Gastroesophageal sphincter (tissue), 4 donors: ENCODE measurements around the gene CMTM7. TPM values are rescaled to one million over a fixed set of nuclear protein-coding genes. Genes with fewer than 3 reads are reported as not detected.

Experiments
- ATAC-seq: fragments of 150-250 bp; one replicate; pipeline ENCODE4 v1.9.1; 2016; ENCODE audit warnings: mild to moderate bottlenecking, moderate library complexity
- H3K27ac ChIP-seq, 4 donors: fragments of 200-600 bp; sonication (generic) in 3 of 4; 1 replicate in 3 of 4; 2 replicates in 1 of 4; pipeline ENCODE4 v1.5.1; 2016 to 2019
- H3K27me3 ChIP-seq: fragments of 200-600 bp; sonication (generic); one replicate; pipeline ENCODE4 v1.5.1; 2019
- H3K36me3 ChIP-seq, 2 donors: fragments of 200-600 bp; sonication (generic); one replicate each; pipeline ENCODE4 v1.5.1; 2019; ENCODE audit warnings: control low read depth in 1 of 2
- H3K4me1 ChIP-seq, 3 donors: fragments of 200-600 bp; sonication (generic); 1 replicate in 2 of 3; 2 replicates in 1 of 3; pipeline ENCODE4 v1.5.1; 2016 to 2019; ENCODE audit warnings: control low read depth in 2 of 3
- H3K4me3 ChIP-seq, 2 donors: fragments of 200-600 bp; sonication (generic); one replicate each; pipeline ENCODE4 v1.5.1; 2019; ENCODE audit warnings: mild to moderate bottlenecking in 1 of 2, moderate library complexity in 1 of 2
- H3K9me3 ChIP-seq, 3 donors: fragments of 200-600 bp; sonication (generic); one replicate each; pipeline ENCODE4 v1.5.1; 2017 to 2019; ENCODE audit warnings: control low read depth in 2 of 3
- CTCF ChIP-seq, 4 experiments: fragments of 200-600 bp in 2 of 4; fragments of 450-650 bp in 2 of 4; sonication (generic) in 1 of 4; IDR thresholded peaks; one replicate each; pipeline ENCODE4 v1.5.1; 2017 to 2019; ENCODE audit warnings: antibody characterized with exemption in 4 of 4, mild to moderate bottlenecking in 2 of 4, moderate library complexity in 2 of 4
- EP300 ChIP-seq: sonication (generic); formaldehyde crosslinking; IDR thresholded peaks from one replicate; pipeline ENCODE4 v1.6.1; 2017; ENCODE audit warnings: antibody characterized with exemption, mild to moderate bottlenecking
- POLR2A ChIP-seq, 2 donors: fragments of 450-650 bp; IDR thresholded peaks; one replicate each; pipeline ENCODE4 v1.6.1; 2017; ENCODE audit warnings: antibody characterized with exemption in 2 of 2, mild to moderate bottlenecking in 2 of 2, moderate library complexity in 1 of 2
- POLR2AphosphoS5 ChIP-seq: sonication (generic); formaldehyde crosslinking; IDR thresholded peaks from one replicate; pipeline ENCODE4 v1.6.1; 2017; ENCODE audit warnings: antibody characterized with exemption
- WGBS, 2 donors: methylation state at CpG; one replicate each; pipeline ENCODE4 v1.1.5; 2018; ENCODE audit warnings: low coverage in 1 of 2; 5-methylcytosine and 5-hydroxymethylcytosine counted together
- total RNA-seq, 4 donors: library from RNA; depleted of rRNA; stranded (reverse); fragments of >200 nt; gene quantifications; one replicate each; pipeline ENCODE4 v1.1.0, GENCODE V29; 2016

Gene CMTM7
- total RNA-seq, 4 donors from 2014 or later, result 2.9 to 7.0 (median 6.5) TPM

- peaks cover 0 to 37% (median 0%) of the 10 kb centered on the region in 3 donors for H3K4me1 ChIP-seq
- H3K36me3 ChIP-seq, result no peaks in the 10 kb centered on the region
- ATAC-seq, result no peak
- H3K4me3 ChIP-seq, result no peak overlapping the region
- 68 to 81% methylated on average over 2 of the region's 2 CpGs for WGBS, 2 donors
- no peak for TF ChIP-seq EP300
- no peak for TF ChIP-seq CTCF (IDR thresholded peaks at IDR 0.05)
- TF ChIP-seq POLR2AphosphoS5, result no peak
- TF ChIP-seq POLR2A (IDR thresholded peaks at IDR 0.05), result no peak
- no peaks in the 10 kb centered on the region for H3K9me3 ChIP-seq
- H3K27ac ChIP-seq, result no peak overlapping the region
- H3K27me3 ChIP-seq, result no peaks in the 10 kb centered on the region
Measured at GRCh38 chr3:32499585-32499984, 107.9 kb downstream of the CMTM7 start.

GRCh38 chr3:32500231-32500630 is 108.6 kb downstream of the CMTM7 start:
- peaks cover 0 to 35% (median 0%) of the 10 kb centered on the region in 3 donors for H3K4me1 ChIP-seq
- no peaks in the 10 kb centered on the region for H3K9me3 ChIP-seq
- TF ChIP-seq POLR2AphosphoS5, result no peak
- TF ChIP-seq POLR2A (IDR thresholded peaks at IDR 0.05), result no peak
- no peak for TF ChIP-seq EP300
- no peaks in the 10 kb centered on the region for H3K27me3 ChIP-seq
- ATAC-seq, result no peak
- H3K36me3 ChIP-seq, result no peaks in the 10 kb centered on the region
- 54 to 73% methylated on average over 2 of the region's 2 CpGs for WGBS, 2 donors
- H3K27ac ChIP-seq, result no peak overlapping the region
- no peak overlapping the region for H3K4me3 ChIP-seq

DNA sequence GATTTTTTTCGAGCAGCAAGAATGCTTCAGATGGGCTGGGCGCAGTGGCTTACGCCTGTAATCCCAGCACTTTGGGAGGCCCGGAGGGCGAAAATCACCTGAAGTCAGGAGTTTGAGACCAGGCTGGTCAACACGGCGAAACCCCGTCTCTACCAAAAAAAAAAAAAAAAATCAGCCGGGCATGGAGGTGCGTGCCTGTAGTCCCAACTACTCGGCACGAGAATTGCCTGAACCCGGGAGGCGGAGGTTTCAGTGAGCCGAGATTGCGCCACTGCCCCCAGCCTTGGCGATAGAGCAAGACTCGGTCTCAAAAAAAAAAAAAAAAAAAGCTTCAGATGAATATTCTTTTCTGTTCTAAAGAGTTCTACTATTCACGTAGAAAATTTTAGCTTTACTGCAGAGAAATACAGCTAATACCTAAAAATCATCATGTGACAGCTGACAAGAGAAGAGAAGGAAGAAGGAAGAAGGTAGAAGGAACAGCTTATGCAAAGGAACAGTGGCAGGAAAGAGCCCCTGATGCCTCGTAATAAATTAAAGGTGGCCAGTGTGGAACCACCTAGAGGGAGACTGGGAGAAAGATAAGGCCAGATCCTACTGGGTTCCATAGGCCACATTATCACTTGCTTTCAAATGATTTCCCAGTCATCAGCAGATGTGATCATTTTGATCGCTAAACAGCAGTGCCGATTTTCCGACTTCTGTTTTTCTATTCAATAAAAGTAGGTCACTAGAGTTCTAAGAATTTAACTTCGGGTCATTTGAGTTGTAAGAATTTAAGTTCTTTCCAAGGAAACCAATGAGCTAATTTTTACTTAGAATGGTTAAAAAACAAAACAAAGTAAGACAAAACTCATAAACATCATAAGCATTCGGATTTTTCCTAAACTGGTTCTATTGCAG is 109.5 kb downstream of the CMTM7 start:
- no peaks in the 10 kb centered on the region for H3K27me3 ChIP-seq
- H3K4me1 ChIP-seq, result peaks cover 0 to 29% (median 0%) of the 10 kb centered on the region in 3 donors
- no peaks in the 10 kb centered on the region for H3K9me3 ChIP-seq
- 69 to 78% methylated on average over 15 to 25 of the region's 25 CpGs for WGBS, 2 donors
- TF ChIP-seq CTCF (IDR thresholded peaks at IDR 0.05), result no peak
- no peak for TF ChIP-seq POLR2AphosphoS5
- TF ChIP-seq POLR2A (IDR thresholded peaks at IDR 0.05), result no peak
- TF ChIP-seq EP300, result no peak
- peak overlapping the region; percentile 52 to 81 for H3K4me3 ChIP-seq
- H3K27ac ChIP-seq, result peak overlapping the region; percentile 74 to 98 (median 96)
- no peaks in the 10 kb centered on the region for H3K36me3 ChIP-seq
- ATAC-seq, result no peak

DNA sequence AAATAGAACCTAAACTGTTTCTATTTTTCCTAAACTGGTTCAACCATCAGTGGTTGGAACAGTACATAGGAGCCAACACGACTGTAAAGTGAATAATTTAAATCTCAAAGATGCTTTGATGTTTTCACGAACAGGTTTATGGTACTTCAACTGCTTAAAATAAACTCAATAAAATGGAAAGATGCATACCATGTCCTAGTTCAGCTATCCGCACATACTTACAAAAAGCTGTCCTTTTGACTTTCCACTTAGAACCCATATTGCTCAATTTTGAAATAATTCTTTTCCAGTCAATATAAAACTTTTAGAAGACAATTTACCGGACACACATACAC is 110.1 kb downstream of the CMTM7 start:
- H3K27ac ChIP-seq, result peak overlapping the region; percentile 74 to 98 (median 96)
- ATAC-seq, result no peak
- peak overlapping the region; percentile 52 to 81 for H3K4me3 ChIP-seq
- 0 to 4% methylated on average over 4 of the region's 4 CpGs for whole genome bisulfite sequencing, 2 donors
- no peaks in the 10 kb centered on the region for H3K36me3 ChIP-seq
- peaks cover 0 to 29% (median 0%) of the 10 kb centered on the region in 3 donors for H3K4me1 ChIP-seq
- H3K27me3 ChIP-seq, result no peaks in the 10 kb centered on the region
- TF ChIP-seq EP300, result no peak
- no peak for TF ChIP-seq POLR2AphosphoS5
- TF ChIP-seq CTCF (IDR thresholded peaks at IDR 0.05), result no peak
- TF ChIP-seq POLR2A (IDR thresholded peaks at IDR 0.05), result no peak
- H3K9me3 ChIP-seq, result no peaks in the 10 kb centered on the region

DNA sequence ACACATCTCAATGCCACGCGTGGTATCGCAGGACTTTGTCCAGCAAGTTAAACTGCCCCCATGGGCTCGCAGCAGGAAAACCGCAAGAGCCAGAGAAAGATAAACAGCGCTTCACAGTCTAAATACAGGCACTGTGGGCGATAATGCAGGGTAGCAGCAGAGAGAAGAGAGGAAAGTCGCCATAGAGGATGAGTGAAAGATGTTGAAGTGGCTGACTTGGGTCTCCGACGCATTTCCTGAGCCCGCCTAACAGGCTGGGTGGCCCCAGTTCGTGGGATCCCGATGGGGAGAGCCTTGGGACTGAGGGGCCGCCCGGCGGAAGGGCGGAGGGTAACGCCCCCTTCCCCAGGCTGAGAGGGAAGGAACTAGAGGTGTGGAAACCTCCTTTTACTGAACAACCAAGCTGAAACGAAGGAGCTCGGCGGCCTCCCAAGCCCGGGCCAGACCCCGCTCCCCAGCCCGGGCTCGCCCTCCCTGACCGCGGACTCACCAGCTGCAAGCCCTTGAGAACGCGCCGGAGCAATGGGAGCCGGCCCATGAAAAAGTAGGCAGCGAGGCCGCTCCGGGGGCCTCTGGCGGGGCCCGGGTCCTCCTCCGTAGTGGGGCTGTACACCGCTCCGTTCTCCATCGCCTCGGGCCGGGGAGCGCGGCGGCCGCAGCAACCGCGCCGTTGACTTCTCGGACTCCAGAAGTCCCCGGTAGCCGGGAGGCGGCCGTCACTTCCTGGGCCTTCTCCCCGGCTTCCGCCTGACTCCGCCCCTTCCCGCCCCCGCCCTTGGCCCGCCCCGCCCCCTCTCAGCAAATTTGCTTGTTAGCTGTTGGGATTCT is 110.7 kb downstream of the CMTM7 start, which contains the start of gene CMTM6:
Gene CMTM6 (minus strand): TSS at position 735 of the 828 bp plus-strand sequence. CDS start 107 bp downstream, at position 628.
- no peaks in the 10 kb centered on the region for H3K27me3 ChIP-seq
- peak; percentile 93 for ATAC-seq
- peak; percentile 60 for TF ChIP-seq POLR2AphosphoS5
- TF ChIP-seq EP300, result no peak
- TF ChIP-seq POLR2A (IDR thresholded peaks at IDR 0.05), result peak; percentile 56 to 67
- peak within 1 kb of the TSS; percentile 74 to 98 (median 96) for H3K27ac ChIP-seq
- peak within 1 kb of the TSS; percentile 52 to 81 for H3K4me3 ChIP-seq
- H3K4me1 ChIP-seq, result peaks cover 0 to 29% (median 0%) of the 10 kb centered on the region in 3 donors
- H3K9me3 ChIP-seq, result no peaks in the 10 kb centered on the region
- WGBS, 2 donors, result 1% methylated on average over 14 of the region's 61 CpGs; no CpG with 5 or more reads in 1 of the 2 donors
- no peaks in the 10 kb centered on the region for H3K36me3 ChIP-seq
